ENCODE measurements around the gene GNPTG.

The GNPTG gene

GRCh38 chr16:1408171-1408837, 56.6 kb downstream of the GNPTG start:
- Histone ChIP-seq H3K9me3 (ENCODE audit: control insufficient read depth, low read length) (no peaks in the 10 kb centered on the region), H3K27ac (ENCODE audit: insufficient read depth, low read length, poor library complexity, severe bottlenecking) (peak overlapping the region; percentile 28), H3K27me3 (replicated peaks; ENCODE audit: control insufficient read depth, insufficient read depth, low read length, poor library complexity, severe bottlenecking) (no peaks in the 10 kb centered on the region), H3K4me1 (ENCODE audit: control insufficient read depth, insufficient read depth, low read length, poor library complexity, severe bottlenecking) (peaks cover 11% of the 10 kb centered on the region), H3K36me3 (ENCODE audit: control insufficient read depth, insufficient read depth, low read length) (peaks cover 22% of the 10 kb centered on the region), H3K4me3 (ENCODE audit: insufficient read depth, low read depth, low read length, poor library complexity, severe bottlenecking) (peak overlapping the region; percentile 50)
- DNase-seq, result peak; percentile 91 to 95 (median 95)

GRCh38 chr16:1412847-1413246, 61.1 kb downstream of the GNPTG start:
- H3K4me3 ChIP-seq (ENCODE audit: insufficient read depth, low read depth, low read length, poor library complexity, severe bottlenecking), result no peak overlapping the region
- no peaks in the 10 kb centered on the region for H3K9me3 ChIP-seq (ENCODE audit: control insufficient read depth, low read length)
- no peak overlapping the region for H3K27ac ChIP-seq (ENCODE audit: insufficient read depth, low read length, poor library complexity, severe bottlenecking)
- no peak for DNase-seq
- H3K27me3 ChIP-seq (replicated peaks; ENCODE audit: control insufficient read depth, insufficient read depth, low read length, poor library complexity, severe bottlenecking), result no peaks in the 10 kb centered on the region
- peaks cover 13% of the 10 kb centered on the region for H3K36me3 ChIP-seq (ENCODE audit: control insufficient read depth, insufficient read depth, low read length)
- H3K4me1 ChIP-seq (ENCODE audit: control insufficient read depth, insufficient read depth, low read length, poor library complexity, severe bottlenecking), result peaks cover 11% of the 10 kb centered on the region
